ENCODE results near the gene HOXA3.

HOXA3 gene

GRCh38 chr7:27193335-27194001 is 41.1 kb upstream of the HOXA3 start:
- Mint-ChIP-seq H3K4me1 (ENCODE audit: low read depth) (peaks cover 40% of the 10 kb centered on the region), H3K36me3 (ENCODE audit: low read depth) (no peaks in the 10 kb centered on the region), H3K9me3 (no peaks in the 10 kb centered on the region), H3K4me3 (no peak overlapping the region), H3K27ac (no peak overlapping the region), H3K27me3 (peaks cover 86% of the 10 kb centered on the region)
- intact Hi-C loops (cut with micrococcal nuclease), result loop anchor here (5.0 kb wide), 1 partner anchor 894 kb away; no protein-coding TSS in a partner anchor

GRCh38 chr7:27192546-27193334 is 40.4 kb upstream of the HOXA3 start:
- peaks cover 40% of the 10 kb centered on the region for H3K4me1 Mint-ChIP-seq (ENCODE audit: low read depth)
- H3K27me3 Mint-ChIP-seq, result peaks cover 86% of the 10 kb centered on the region
- H3K27ac Mint-ChIP-seq, result no peak overlapping the region
- no peaks in the 10 kb centered on the region for H3K36me3 Mint-ChIP-seq (ENCODE audit: low read depth)
- intact Hi-C loops (cut with micrococcal nuclease), result loop anchor here (5.0 kb wide), 1 partner anchor 895 kb away; no protein-coding TSS in a partner anchor
- no peaks in the 10 kb centered on the region for H3K9me3 Mint-ChIP-seq
- H3K4me3 Mint-ChIP-seq, result peak overlapping the region; percentile 63

- H3K4me1 Mint-ChIP-seq (ENCODE audit: low read depth), result peaks cover 39% of the 10 kb centered on the region
- peak overlapping the region; percentile 63 for H3K4me3 Mint-ChIP-seq
- no peaks in the 10 kb centered on the region for H3K9me3 Mint-ChIP-seq
- peaks cover 89% of the 10 kb centered on the region for H3K27me3 Mint-ChIP-seq
- intact Hi-C loops (cut with micrococcal nuclease), result loop anchor here (5.0 kb wide), 1 partner anchor 895 kb away; no protein-coding TSS in a partner anchor
- H3K36me3 Mint-ChIP-seq (ENCODE audit: low read depth), result no peaks in the 10 kb centered on the region
- no peak overlapping the region for H3K27ac Mint-ChIP-seq
Observed at GRCh38 chr7:27191833-27192545, 39.6 kb upstream of the HOXA3 start.

- no peaks in the 10 kb centered on the region for H3K36me3 Mint-ChIP-seq (ENCODE audit: low read depth)
- peaks cover 42% of the 10 kb centered on the region for H3K4me1 Mint-ChIP-seq (ENCODE audit: low read depth)
- H3K4me3 Mint-ChIP-seq, result no peak overlapping the region
- intact Hi-C loops (cut with micrococcal nuclease), result loop anchor here (5.0 kb wide), 1 partner anchor 896 kb away; no protein-coding TSS in a partner anchor
- H3K9me3 Mint-ChIP-seq, result no peaks in the 10 kb centered on the region
- peaks cover 90% of the 10 kb centered on the region for H3K27me3 Mint-ChIP-seq
- H3K27ac Mint-ChIP-seq, result no peak overlapping the region
Observed at GRCh38 chr7:27191161-27191731, 38.9 kb upstream of the HOXA3 start.

- no peak overlapping the region for H3K27ac Mint-ChIP-seq
- intact Hi-C loops (cut with micrococcal nuclease), result loop anchor here (5.0 kb wide), 1 partner anchor 897 kb away; no protein-coding TSS in a partner anchor
- no peaks in the 10 kb centered on the region for H3K36me3 Mint-ChIP-seq (ENCODE audit: low read depth)
- H3K4me3 Mint-ChIP-seq, result no peak overlapping the region
- no peaks in the 10 kb centered on the region for H3K9me3 Mint-ChIP-seq
- H3K4me1 Mint-ChIP-seq (ENCODE audit: low read depth), result peaks cover 52% of the 10 kb centered on the region
- peaks cover 95% of the 10 kb centered on the region for H3K27me3 Mint-ChIP-seq
Observed at GRCh38 chr7:27189997-27190748, 37.8 kb upstream of the HOXA3 start.

GRCh38 chr7:27189295-27189996 is 37.1 kb upstream of the HOXA3 start:
- H3K4me1 Mint-ChIP-seq (ENCODE audit: low read depth), result peaks cover 60% of the 10 kb centered on the region
- H3K36me3 Mint-ChIP-seq (ENCODE audit: low read depth), result no peaks in the 10 kb centered on the region
- peak overlapping the region; percentile 74 for H3K4me3 Mint-ChIP-seq
- H3K27me3 Mint-ChIP-seq, result peaks cover 95% of the 10 kb centered on the region
- intact Hi-C loops (cut with micrococcal nuclease), result no loop called here
- H3K27ac Mint-ChIP-seq, result peak overlapping the region; percentile 21
- no peaks in the 10 kb centered on the region for H3K9me3 Mint-ChIP-seq

- peaks cover 95% of the 10 kb centered on the region for H3K27me3 Mint-ChIP-seq
- peak overlapping the region; percentile 21 for H3K27ac Mint-ChIP-seq
- intact Hi-C loops (cut with micrococcal nuclease), result no loop called here
Observed at GRCh38 chr7:27188386-27189294, 36.3 kb upstream of the HOXA3 start.

GRCh38 chr7:27187475-27188385 is 35.3 kb upstream of the HOXA3 start:
- Mint-ChIP-seq H3K36me3 (ENCODE audit: low read depth) (no peaks in the 10 kb centered on the region), H3K27ac (peak overlapping the region; percentile 21), H3K4me1 (ENCODE audit: low read depth) (peaks cover 65% of the 10 kb centered on the region), H3K27me3 (peaks cover 95% of the 10 kb centered on the region), H3K4me3 (peak overlapping the region; percentile 74), H3K9me3 (no peaks in the 10 kb centered on the region)
- intact Hi-C loops (cut with micrococcal nuclease), result no loop called here

More at GRCh38 chr7:27188386-27189294, 36.3 kb upstream of the HOXA3 start:
- H3K4me3 Mint-ChIP-seq, result peak overlapping the region; percentile 74
- no peaks in the 10 kb centered on the region for H3K36me3 Mint-ChIP-seq (ENCODE audit: low read depth)
- H3K9me3 Mint-ChIP-seq, result no peaks in the 10 kb centered on the region
- peaks cover 60% of the 10 kb centered on the region for H3K4me1 Mint-ChIP-seq (ENCODE audit: low read depth)

GRCh38 chr7:27186668-27187474 is 34.5 kb upstream of the HOXA3 start:
- Mint-ChIP-seq H3K9me3 (no peaks in the 10 kb centered on the region), H3K4me1 (ENCODE audit: low read depth) (peaks cover 61% of the 10 kb centered on the region), H3K27me3 (peaks cover 97% of the 10 kb centered on the region), H3K36me3 (ENCODE audit: low read depth) (no peaks in the 10 kb centered on the region), H3K4me3 (no peak overlapping the region), H3K27ac (no peak overlapping the region)
- intact Hi-C loops (cut with micrococcal nuclease), result no loop called here

GRCh38 chr7:27185854-27186667 is 33.7 kb upstream of the HOXA3 start:
- Mint-ChIP-seq H3K36me3 (ENCODE audit: low read depth) (no peaks in the 10 kb centered on the region), H3K9me3 (no peaks in the 10 kb centered on the region), H3K27me3 (peaks cover 96% of the 10 kb centered on the region), H3K27ac (no peak overlapping the region), H3K4me1 (ENCODE audit: low read depth) (peaks cover 55% of the 10 kb centered on the region), H3K4me3 (peak overlapping the region; percentile 21)
- intact Hi-C loops (cut with micrococcal nuclease), result no loop called here

All from dendritic cell treated with granulocyte-macrophage colony-stimulating factor and Interleukin-4, amounts not matched to agents 40 ng/mL and 50 ng/mL, for 4 days (primary cell).